Muscle layer of duodenum (tissue), 2 donors: ENCODE data around the gene CTPS2.
"Not testable (repeated sequence)": the region's sequence is repeated elsewhere in the genome, so short reads cannot be mapped to it uniquely, and the experiment has no call there.

Source experiments
- H3K27ac ChIP-seq: one replicate; pipeline ENCODE4 v1.7.0; 2013; ENCODE audit warnings: mild to moderate bottlenecking, low read length
- H3K27me3 ChIP-seq: one replicate; pipeline ENCODE4 v1.7.0; 2013; ENCODE audit warnings: low read depth, mild to moderate bottlenecking, control low read depth, low read length
- H3K36me3 ChIP-seq, 2 donors: one replicate each; pipeline ENCODE4 v1.7.0; 2013; ENCODE audit warnings: low read length in 2 of 2, control low read depth in 1 of 2, mild to moderate bottlenecking in 1 of 2; ENCODE audit not compliant: insufficient read depth in 2 of 2, control insufficient read depth in 1 of 2
- H3K4me1 ChIP-seq, 2 donors: one replicate each; pipeline ENCODE4 v1.7.0; 2013; ENCODE audit warnings: low read length in 2 of 2, mild to moderate bottlenecking in 2 of 2, control low read depth in 1 of 2, moderate library complexity in 1 of 2; ENCODE audit not compliant: insufficient read depth in 2 of 2, control insufficient read depth in 1 of 2
- H3K4me3 ChIP-seq, 2 donors: one replicate each; pipeline ENCODE4 v1.7.0; 2013; ENCODE audit warnings: low read length in 2 of 2, low read depth in 1 of 2, mild to moderate bottlenecking in 1 of 2
- H3K9me3 ChIP-seq, 2 donors: one replicate each; pipeline ENCODE4 v1.7.0; 2013; ENCODE audit warnings: low read length in 2 of 2, control low read depth in 1 of 2, mild to moderate bottlenecking in 1 of 2; ENCODE audit not compliant: control insufficient read depth in 1 of 2
- donor health status: healthy.

The CTPS2 gene

GRCh38 chrX:16580004-16580797, 132.3 kb downstream of the CTPS2 start:
- H3K27ac ChIP-seq, H3K27me3 ChIP-seq, H3K9me3 ChIP-seq, H3K36me3 ChIP-seq, H3K4me3 ChIP-seq, H3K4me1 ChIP-seq: not testable (repeated sequence)

DNA sequence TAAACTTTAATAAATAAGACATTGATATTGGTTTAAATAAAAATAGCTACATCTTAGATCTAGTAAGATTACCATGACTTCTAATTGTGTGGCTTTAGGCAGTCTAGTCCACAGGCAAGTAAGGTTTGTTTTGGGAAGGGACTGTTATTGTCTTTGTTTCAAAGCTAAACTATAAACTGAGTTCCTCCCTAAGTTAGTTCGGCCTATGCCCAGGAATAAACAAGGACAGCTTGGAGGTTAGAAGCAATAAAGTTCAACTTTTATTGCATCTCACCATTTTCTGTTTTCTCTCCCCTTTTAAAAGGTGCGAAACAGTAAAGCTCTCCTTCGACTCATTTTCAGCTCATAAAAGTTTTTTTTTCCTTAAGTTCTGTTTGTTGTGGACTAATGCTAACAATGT, 133.0 kb downstream of the CTPS2 start:
- Histone ChIP-seq H3K27me3 (no peaks in the 10 kb centered on the region), H3K4me1 (no peaks in the 10 kb centered on the region), H3K4me3 (no peak overlapping the region), H3K27ac (no peak overlapping the region), H3K9me3 (no peaks in the 10 kb centered on the region), H3K36me3 (no peaks in the 10 kb centered on the region)

- H3K4me1 ChIP-seq = no peaks in the 10 kb centered on the region
- no peaks in the 10 kb centered on the region for H3K27me3 ChIP-seq
- no peak overlapping the region for H3K4me3 ChIP-seq
- no peaks in the 10 kb centered on the region for H3K9me3 ChIP-seq
- no peaks in the 10 kb centered on the region for H3K36me3 ChIP-seq
- H3K27ac ChIP-seq = no peak overlapping the region
These were observed 134.3 kb downstream of the CTPS2 start for GRCh38 chrX:16578218-16578617.

DNA sequence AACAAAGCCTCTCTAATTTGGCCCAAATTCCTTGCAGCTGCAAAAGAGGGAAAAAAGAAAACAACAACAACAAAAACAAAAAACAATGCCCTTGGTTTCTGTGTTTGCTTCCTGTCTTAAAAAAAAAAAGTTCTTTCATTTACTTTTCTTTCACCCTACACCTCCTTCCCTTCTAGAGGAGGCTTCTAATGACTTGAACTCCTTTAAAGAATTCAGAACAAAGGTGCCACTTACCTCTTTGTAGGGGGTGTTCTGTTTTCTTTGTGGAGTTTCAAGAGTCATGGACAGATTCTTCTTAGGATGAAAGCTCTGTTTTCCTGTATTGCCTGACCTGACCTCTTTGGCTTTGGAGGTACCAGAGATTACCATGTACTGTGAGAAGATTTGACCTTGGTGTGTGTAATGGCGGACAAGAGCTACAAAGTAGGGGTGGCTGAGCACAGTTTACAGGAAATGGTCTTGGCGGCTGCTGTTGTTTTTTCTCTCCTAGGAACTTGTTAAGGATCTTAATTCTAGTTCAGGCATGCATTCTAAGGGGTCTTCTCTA, 134.9 kb downstream of the CTPS2 start:
- Histone ChIP-seq H3K36me3 (no peaks in the 10 kb centered on the region), H3K4me3 (no peak overlapping the region), H3K27ac (no peak overlapping the region), H3K4me1 (no peaks in the 10 kb centered on the region), H3K9me3 (no peaks in the 10 kb centered on the region), H3K27me3 (no peaks in the 10 kb centered on the region)

GRCh38 chrX:16575388-16575787, 137.1 kb downstream of the CTPS2 start:
- H3K27me3 ChIP-seq, H3K4me1 ChIP-seq, H3K4me3 ChIP-seq, H3K9me3 ChIP-seq, H3K27ac ChIP-seq, H3K36me3 ChIP-seq: not testable (repeated sequence)

- no peak overlapping the region for H3K27ac ChIP-seq
- H3K4me3 ChIP-seq = no peak overlapping the region
- no peaks in the 10 kb centered on the region for H3K9me3 ChIP-seq
- H3K27me3 ChIP-seq = no peaks in the 10 kb centered on the region
- no peaks in the 10 kb centered on the region for H3K36me3 ChIP-seq
- no peaks in the 10 kb centered on the region for H3K4me1 ChIP-seq
These were observed 138.7 kb downstream of the CTPS2 start for GRCh38 chrX:16573781-16574180.

GRCh38 chrX:16567681-16568080, 144.8 kb downstream of the CTPS2 start:
- no peaks in the 10 kb centered on the region for H3K9me3 ChIP-seq
- no peak overlapping the region for H3K4me3 ChIP-seq
- no peak overlapping the region for H3K27ac ChIP-seq
- H3K4me1 ChIP-seq = no peaks in the 10 kb centered on the region
- H3K36me3 ChIP-seq = no peaks in the 10 kb centered on the region
- H3K27me3 ChIP-seq = no peaks in the 10 kb centered on the region

GRCh38 chrX:16566571-16566970, 145.9 kb downstream of the CTPS2 start:
- H3K27me3 ChIP-seq = no peaks in the 10 kb centered on the region
- no peaks in the 10 kb centered on the region for H3K36me3 ChIP-seq
- no peaks in the 10 kb centered on the region for H3K4me1 ChIP-seq
- no peak overlapping the region for H3K4me3 ChIP-seq
- no peaks in the 10 kb centered on the region for H3K9me3 ChIP-seq
- no peak overlapping the region for H3K27ac ChIP-seq

DNA sequence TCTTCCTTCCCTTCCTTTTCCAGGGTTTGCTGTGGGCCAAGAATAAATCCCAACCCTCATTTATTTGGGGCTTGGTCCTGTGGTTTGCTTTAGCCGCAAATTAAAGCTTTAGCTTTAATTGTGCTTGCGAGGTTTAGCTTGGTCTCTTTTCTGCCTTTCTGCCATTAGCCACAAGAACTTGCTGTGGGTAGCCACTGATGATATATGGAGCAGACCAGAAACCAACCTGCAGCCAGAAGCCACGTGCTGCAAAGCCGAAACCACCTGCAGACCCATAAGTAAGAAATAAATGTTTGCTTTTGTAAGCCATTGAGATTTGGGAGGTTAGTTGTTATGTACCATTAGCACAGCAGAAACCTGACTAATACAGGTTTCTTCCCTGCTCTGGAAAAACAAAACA, 152.3 kb downstream of the CTPS2 start:
- Histone ChIP-seq H3K27me3 (no peaks in the 10 kb centered on the region), H3K9me3 (no peaks in the 10 kb centered on the region), H3K27ac (no peak overlapping the region), H3K36me3 (no peaks in the 10 kb centered on the region), H3K4me1 (no peaks in the 10 kb centered on the region), H3K4me3 (no peak overlapping the region)

- Histone ChIP-seq H3K4me1 (no peaks in the 10 kb centered on the region), H3K4me3 (no peak overlapping the region), H3K9me3 (no peaks in the 10 kb centered on the region), H3K27ac (no peak overlapping the region), H3K27me3 (no peaks in the 10 kb centered on the region), H3K36me3 (no peaks in the 10 kb centered on the region)
These were observed 153.3 kb downstream of the CTPS2 start for GRCh38 chrX:16559206-16559619.

- H3K9me3 ChIP-seq = no peaks in the 10 kb centered on the region
- no peaks in the 10 kb centered on the region for H3K36me3 ChIP-seq
- no peak overlapping the region for H3K27ac ChIP-seq
- H3K27me3 ChIP-seq = no peaks in the 10 kb centered on the region
- H3K4me3 ChIP-seq = no peak overlapping the region
- no peaks in the 10 kb centered on the region for H3K4me1 ChIP-seq
These were observed 154.0 kb downstream of the CTPS2 start for GRCh38 chrX:16558489-16558888.

DNA sequence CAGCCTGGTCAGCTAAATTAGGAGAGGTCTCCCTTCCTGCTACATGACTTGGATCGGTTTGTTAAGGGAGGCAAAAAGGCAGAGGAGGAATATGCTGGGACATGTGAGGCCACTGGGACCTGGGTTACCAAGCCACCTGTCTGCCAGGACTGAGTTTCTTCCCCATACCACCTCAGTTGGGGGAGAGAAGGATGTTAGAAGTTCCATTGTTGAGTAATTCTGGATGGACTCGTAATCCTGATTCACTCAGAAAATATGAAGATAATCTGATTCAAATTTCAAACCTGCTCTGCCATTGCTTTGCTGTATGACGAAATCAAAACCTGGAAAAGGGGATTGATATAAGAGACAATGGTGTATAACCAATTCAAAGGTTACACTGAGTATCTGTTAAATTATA, 159.9 kb downstream of the CTPS2 start:
- no peak overlapping the region for H3K4me3 ChIP-seq
- H3K27ac ChIP-seq = no peak overlapping the region
- no peaks in the 10 kb centered on the region for H3K27me3 ChIP-seq
- H3K4me1 ChIP-seq = no peaks in the 10 kb centered on the region
- H3K36me3 ChIP-seq = no peaks in the 10 kb centered on the region
- no peaks in the 10 kb centered on the region for H3K9me3 ChIP-seq
